Astrocyte (in vitro differentiated cells and primary cell): ENCODE results near the gene CHST5.

ENCODE experiments used
- EZH2 ChIP-seq: IDR thresholded peaks from 2 replicates; pipeline ENCODE4 v1.6.1; 2012; ENCODE audit warnings: mild to moderate bottlenecking, low read length, inconsistent platforms; ENCODE audit not compliant: insufficient read depth
- TF ChIP-seq, protein P1 (sequence below): IDR thresholded peaks from 2 replicates; pipeline ENCODE4 v1.5.1; 2011; ENCODE audit warnings: low read depth, mild to moderate bottlenecking, inconsistent platforms, low read length, moderate library complexity; ENCODE audit not compliant: insufficient read depth

DNA sequence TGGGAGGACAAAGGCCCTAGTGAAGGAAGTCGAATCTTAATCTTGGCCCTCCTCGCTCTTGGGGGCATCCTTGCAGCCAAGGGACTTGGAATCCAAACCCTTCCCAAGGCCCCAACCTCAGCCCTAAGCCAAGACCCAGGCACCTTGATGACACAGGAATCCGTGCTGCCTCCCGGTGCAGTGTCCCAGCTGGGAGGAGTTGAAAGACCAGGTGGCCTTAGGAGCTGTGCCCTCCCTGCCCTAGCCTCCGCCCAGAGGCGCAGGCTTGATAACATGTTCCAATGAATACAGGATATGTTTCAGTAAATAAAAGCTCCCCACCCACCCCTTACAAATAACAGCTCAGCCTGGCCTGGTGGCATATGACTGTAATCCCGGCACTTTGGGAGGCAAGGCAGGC, at the start of gene CHST5:
- TF ChIP-seq, protein P1, sequence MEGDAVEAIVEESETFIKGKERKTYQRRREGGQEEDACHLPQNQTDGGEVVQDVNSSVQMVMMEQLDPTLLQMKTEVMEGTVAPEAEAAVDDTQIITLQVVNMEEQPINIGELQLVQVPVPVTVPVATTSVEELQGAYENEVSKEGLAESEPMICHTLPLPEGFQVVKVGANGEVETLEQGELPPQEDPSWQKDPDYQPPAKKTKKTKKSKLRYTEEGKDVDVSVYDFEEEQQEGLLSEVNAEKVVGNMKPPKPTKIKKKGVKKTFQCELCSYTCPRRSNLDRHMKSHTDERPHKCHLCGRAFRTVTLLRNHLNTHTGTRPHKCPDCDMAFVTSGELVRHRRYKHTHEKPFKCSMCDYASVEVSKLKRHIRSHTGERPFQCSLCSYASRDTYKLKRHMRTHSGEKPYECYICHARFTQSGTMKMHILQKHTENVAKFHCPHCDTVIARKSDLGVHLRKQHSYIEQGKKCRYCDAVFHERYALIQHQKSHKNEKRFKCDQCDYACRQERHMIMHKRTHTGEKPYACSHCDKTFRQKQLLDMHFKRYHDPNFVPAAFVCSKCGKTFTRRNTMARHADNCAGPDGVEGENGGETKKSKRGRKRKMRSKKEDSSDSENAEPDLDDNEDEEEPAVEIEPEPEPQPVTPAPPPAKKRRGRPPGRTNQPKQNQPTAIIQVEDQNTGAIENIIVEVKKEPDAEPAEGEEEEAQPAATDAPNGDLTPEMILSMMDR, result no peak
- TF ChIP-seq EZH2, result no peak
